ENCODE measurements around the gene FAM184A.

Gene FAM184A

GRCh38 chr6:118913161-118913560, 165.3 kb downstream of the FAM184A start:
- DNase-seq (ENCODE audit: low read depth): no peak

- DNase-seq (ENCODE audit: low read depth): no peak
Observed at GRCh38 chr6:118912646-118913045, 165.8 kb downstream of the FAM184A start.

All from amniotic epithelial cell (primary cell).